ENCODE measurements around the gene GPANK1. TPM values are rescaled to one million over a fixed set of nuclear protein-coding genes. Genes with fewer than 3 reads are reported as not detected.

GPANK1 gene
- total and polyA plus RNA-seq, 9 of the 15 experiments (the other 6 are each of a cell fraction or from before 2014, with no cell fraction given) = 32.2 to 111 (median 46.3) TPM

DNA sequence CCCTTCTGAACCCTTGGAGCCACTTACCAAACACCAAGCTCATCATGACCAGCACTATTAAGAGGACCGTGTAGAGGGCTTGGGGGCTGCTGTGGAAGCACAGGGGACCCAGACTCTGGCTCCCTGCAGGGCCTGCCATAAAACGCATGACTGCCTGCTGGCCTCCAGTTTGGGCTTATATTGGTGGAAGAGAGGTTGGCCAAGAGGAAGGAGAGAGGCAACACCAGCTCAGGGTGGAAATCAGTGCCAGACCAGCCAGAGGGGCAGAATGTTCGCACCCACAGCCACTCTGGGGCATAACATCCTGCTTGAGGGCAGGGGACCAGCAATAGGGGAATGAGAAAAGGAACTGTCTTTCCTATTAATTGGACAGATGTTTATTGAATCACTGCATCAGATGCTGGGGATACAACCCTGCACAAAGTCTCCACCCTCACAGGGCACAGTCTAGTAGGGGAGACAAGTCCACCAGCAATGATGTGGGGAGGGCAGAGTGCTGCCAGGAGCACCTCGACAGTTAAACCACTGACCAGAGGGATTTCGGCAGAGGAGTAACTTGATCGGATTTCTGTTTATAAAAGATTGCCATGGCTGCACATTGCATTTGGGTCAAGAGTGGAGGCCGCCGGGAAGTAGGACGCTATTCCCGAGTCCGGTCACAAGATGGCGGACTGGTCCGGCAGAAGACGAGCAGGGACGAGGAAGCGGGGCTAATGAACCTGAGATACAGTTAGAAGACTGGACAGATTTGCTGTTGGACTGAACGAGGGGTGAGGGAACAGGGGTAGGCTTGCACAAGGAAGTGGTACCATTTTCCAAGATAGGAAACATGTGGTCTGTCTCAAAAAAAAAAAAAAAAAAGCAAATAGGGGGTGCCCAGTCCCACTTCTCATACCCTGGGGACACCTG lies 15.7 kb upstream of the GPANK1 start, which contains the start of gene LY6G5C (continued):
- TF ChIP-seq, protein P1, sequence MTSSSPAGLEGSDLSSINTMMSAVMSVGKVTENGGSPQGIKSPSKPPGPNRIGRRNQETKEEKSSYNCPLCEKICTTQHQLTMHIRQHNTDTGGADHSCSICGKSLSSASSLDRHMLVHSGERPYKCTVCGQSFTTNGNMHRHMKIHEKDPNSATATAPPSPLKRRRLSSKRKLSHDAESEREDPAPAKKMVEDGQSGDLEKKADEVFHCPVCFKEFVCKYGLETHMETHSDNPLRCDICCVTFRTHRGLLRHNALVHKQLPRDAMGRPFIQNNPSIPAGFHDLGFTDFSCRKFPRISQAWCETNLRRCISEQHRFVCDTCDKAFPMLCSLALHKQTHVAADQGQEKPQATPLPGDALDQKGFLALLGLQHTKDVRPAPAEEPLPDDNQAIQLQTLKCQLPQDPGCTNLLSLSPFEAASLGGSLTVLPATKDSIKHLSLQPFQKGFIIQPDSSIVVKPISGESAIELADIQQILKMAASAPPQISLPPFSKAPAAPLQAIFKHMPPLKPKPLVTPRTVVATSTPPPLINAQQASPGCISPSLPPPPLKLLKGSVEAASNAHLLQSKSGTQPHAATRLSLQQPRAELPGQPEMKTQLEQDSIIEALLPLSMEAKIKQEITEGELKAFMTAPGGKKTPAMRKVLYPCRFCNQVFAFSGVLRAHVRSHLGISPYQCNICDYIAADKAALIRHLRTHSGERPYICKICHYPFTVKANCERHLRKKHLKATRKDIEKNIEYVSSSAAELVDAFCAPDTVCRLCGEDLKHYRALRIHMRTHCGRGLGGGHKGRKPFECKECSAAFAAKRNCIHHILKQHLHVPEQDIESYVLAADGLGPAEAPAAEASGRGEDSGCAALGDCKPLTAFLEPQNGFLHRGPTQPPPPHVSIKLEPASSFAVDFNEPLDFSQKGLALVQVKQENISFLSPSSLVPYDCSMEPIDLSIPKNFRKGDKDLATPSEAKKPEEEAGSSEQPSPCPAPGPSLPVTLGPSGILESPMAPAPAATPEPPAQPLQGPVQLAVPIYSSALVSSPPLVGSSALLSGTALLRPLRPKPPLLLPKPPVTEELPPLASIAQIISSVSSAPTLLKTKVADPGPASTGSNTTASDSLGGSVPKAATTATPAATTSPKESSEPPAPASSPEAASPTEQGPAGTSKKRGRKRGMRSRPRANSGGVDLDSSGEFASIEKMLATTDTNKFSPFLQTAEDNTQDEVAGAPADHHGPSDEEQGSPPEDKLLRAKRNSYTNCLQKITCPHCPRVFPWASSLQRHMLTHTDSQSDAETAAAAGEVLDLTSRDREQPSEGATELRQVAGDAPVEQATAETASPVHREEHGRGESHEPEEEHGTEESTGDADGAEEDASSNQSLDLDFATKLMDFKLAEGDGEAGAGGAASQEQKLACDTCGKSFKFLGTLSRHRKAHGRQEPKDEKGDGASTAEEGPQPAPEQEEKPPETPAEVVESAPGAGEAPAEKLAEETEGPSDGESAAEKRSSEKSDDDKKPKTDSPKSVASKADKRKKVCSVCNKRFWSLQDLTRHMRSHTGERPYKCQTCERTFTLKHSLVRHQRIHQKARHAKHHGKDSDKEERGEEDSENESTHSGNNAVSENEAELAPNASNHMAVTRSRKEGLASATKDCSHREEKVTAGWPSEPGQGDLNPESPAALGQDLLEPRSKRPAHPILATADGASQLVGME (CRISPR knock-in tag; IDR thresholded peaks at IDR 0.05) = peak; percentile 24; the same call in 1 of the 2 replicates
- TF ChIP-seq RFX7 (CRISPR knock-in tag; IDR thresholded peaks at IDR 0.05) (no peak), ESRRB (CRISPR knock-in tag; IDR thresholded peaks at IDR 0.05; ENCODE audit: borderline replicate concordance) (no peak), ZNF695 (CRISPR knock-in tag; IDR thresholded peaks at IDR 0.05) (no peak), MAFK (IDR thresholded peaks at IDR 0.05; ENCODE audit: low read length) (0 out of 2 replicates have a peak, but pooled peaks have one; percentile 40), BCOR (IDR thresholded peaks at IDR 0.05) (no peak), SIN3A (IDR thresholded peaks at IDR 0.05; ENCODE audit: borderline replicate concordance in 2 of 2, control insufficient read depth in 1 of 2, low read depth in 2 of 2, low read length in 2 of 2) (no peak), ZNF140 (CRISPR knock-in tag; IDR thresholded peaks at IDR 0.05) (no peak), CXXC5 (CRISPR knock-in tag; IDR thresholded peaks at IDR 0.05) (peak; percentile 48), GTF2E2 (tag; IDR thresholded peaks at IDR 0.05) (no peak), CREB1 (IDR thresholded peaks at IDR 0.05) (no peak), CREB1 (CRISPR knock-in tag; IDR thresholded peaks at IDR 0.05) (no peak), SMAD4 (CRISPR knock-in tag; conservative IDR thresholded peaks at IDR 0.05) (peak; percentile 18; the same call in 1 of the 2 replicates), KLF1 (tag; IDR thresholded peaks at IDR 0.05) (0 out of 2 replicates have a peak, but pooled peaks have one; percentile 48), ZNF561 (CRISPR knock-in tag; conservative IDR thresholded peaks at IDR 0.05) (no peak), ZNF121 (CRISPR knock-in tag; conservative IDR thresholded peaks at IDR 0.05) (no peak)
- TF ChIP-seq, protein P2, sequence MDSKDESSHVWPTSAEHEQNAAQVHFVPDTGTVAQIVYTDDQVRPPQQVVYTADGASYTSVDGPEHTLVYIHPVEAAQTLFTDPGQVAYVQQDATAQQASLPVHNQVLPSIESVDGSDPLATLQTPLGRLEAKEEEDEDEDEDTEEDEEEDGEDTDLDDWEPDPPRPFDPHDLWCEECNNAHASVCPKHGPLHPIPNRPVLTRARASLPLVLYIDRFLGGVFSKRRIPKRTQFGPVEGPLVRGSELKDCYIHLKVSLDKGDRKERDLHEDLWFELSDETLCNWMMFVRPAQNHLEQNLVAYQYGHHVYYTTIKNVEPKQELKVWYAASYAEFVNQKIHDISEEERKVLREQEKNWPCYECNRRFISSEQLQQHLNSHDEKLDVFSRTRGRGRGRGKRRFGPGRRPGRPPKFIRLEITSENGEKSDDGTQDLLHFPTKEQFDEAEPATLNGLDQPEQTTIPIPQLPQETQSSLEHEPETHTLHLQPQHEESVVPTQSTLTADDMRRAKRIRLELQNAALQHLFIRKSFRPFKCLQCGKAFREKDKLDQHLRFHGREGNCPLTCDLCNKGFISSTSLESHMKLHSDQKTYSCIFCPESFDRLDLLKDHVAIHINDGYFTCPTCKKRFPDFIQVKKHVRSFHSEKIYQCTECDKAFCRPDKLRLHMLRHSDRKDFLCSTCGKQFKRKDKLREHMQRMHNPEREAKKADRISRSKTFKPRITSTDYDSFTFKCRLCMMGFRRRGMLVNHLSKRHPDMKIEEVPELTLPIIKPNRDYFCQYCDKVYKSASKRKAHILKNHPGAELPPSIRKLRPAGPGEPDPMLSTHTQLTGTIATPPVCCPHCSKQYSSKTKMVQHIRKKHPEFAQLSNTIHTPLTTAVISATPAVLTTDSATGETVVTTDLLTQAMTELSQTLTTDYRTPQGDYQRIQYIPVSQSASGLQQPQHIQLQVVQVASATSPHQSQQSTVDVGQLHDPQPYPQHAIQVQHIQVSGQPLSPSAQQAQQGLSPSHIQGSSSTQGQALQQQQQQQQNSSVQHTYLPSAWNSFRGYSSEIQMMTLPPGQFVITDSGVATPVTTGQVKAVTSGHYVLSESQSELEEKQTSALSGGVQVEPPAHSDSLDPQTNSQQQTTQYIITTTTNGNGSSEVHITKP (IDR thresholded peaks at IDR 0.05; ENCODE audit: partially characterized antibody) = peak; percentile 13
- TF ChIP-seq, protein P3, sequence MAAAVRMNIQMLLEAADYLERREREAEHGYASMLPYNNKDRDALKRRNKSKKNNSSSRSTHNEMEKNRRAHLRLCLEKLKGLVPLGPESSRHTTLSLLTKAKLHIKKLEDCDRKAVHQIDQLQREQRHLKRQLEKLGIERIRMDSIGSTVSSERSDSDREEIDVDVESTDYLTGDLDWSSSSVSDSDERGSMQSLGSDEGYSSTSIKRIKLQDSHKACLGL (CRISPR knock-in tag; IDR thresholded peaks at IDR 0.05; ENCODE audit: borderline replicate concordance, poor library complexity, severe bottlenecking) = no peak
